Measurements from ENCODE around the gene DCDC2C. TPM values are rescaled to one million over a fixed set of nuclear protein-coding genes. Genes with fewer than 3 reads are reported as not detected.

DCDC2C gene
- total and polyA plus RNA-seq, 2 donors (not counting 3 experiments of a cell fraction or from before 2014, with no cell fraction given) = not detected

DNA sequence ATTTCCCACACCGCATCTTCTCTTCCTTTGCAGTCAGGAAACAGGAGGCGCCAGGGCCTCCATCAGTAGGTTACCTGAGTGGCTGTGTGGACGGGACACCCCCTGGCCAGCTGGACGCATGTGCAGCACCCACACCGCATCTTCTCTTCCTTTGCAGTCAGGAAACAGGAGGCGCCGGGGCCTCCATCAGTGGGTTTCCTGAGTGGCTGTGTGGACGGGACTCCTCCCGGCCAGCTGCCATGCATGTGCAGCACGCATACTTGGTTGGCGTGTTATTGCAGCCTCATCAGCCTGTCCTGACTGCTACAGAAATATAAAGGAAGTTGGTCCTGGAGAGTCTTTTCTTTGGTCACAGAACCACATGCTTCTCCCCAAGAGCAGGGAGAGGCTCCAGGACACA lies 74.6 kb downstream of the DCDC2C start:
- Histone ChIP-seq H3K79me2 (ENCODE audit: control insufficient read depth, insufficient read depth, low read length) (no peaks in the 10 kb centered on the region), H3K27me3 (ENCODE audit: control insufficient read depth in 2 of 2, insufficient read depth in 2 of 2, low read length in 2 of 2) (no peaks in the 10 kb centered on the region), H3K4me1 (ENCODE audit: control insufficient read depth, extremely low read depth, insufficient read depth, low read length) (peaks cover 4% of the 10 kb centered on the region), H3K4me2 (ENCODE audit: insufficient read depth, low read length) (no peak overlapping the region), H3K9ac (replicated peaks; ENCODE audit: extremely low read depth, insufficient read depth, low read length) (no peak overlapping the region), H3K4me3 (replicated peaks in 1 of 3; ENCODE audit: insufficient read depth in 1 of 3, low read depth in 1 of 3, low read length in 3 of 3) (no peak overlapping the region), H3K27ac (ENCODE audit: insufficient read depth, low read depth, low read length) (no peak overlapping the region), H3K9me3 (replicated peaks; ENCODE audit: control insufficient read depth, insufficient read depth, low read length) (no peaks in the 10 kb centered on the region), H2AFZ (ENCODE audit: low read depth, low read length) (no peak overlapping the region), H3K36me3 (ENCODE audit: control insufficient read depth in 2 of 2, extremely low read depth in 1 of 2, insufficient read depth in 2 of 2, low read length in 2 of 2) (no peaks in the 10 kb centered on the region), H3K9me1 (replicated peaks; ENCODE audit: control insufficient read depth, extremely low read depth, insufficient read depth, low read length) (no peaks in the 10 kb centered on the region), H4K20me1 (replicated peaks; ENCODE audit: control insufficient read depth, extremely low read depth, insufficient read depth, low read length) (no peaks in the 10 kb centered on the region)
- DNase-seq (ENCODE audit: low read depth, low spot score) (no peak), FAIRE-seq (no peak)
- dilution Hi-C loops (cut with MboI; ENCODE audit: extremely low pct_ligation_motif_present, low sequenced_read_pairs) (no loop called here), intact Hi-C loops (cut with micrococcal nuclease) (no loop called here)
- BruUV-seq (replicated peaks) = no TSS peak
- no peak for TF ChIP-seq MYC (IDR thresholded peaks at IDR 0.05; ENCODE audit: low read depth, low read length)
- no peak for TF ChIP-seq POLR2A (IDR thresholded peaks at IDR 0.05; ENCODE audit: low read depth, low read length)
- no peak for TF ChIP-seq POLR2AphosphoS5 (IDR thresholded peaks at IDR 0.05; ENCODE audit: insufficient read depth, low read depth, low read length)
- no peak for TF ChIP-seq JUN (IDR thresholded peaks at IDR 0.05; ENCODE audit: borderline replicate concordance, insufficient read depth, insufficient read length, low read depth)
- TF ChIP-seq FOS (IDR thresholded peaks at IDR 0.05; ENCODE audit: borderline replicate concordance, insufficient read depth, low read length) = no peak
- TF ChIP-seq GATA2 (IDR thresholded peaks at IDR 0.05; ENCODE audit: insufficient read depth, insufficient read length, low read depth, low read length) = no peak
- TF ChIP-seq EZH2 (IDR thresholded peaks at IDR 0.05; ENCODE audit: borderline replicate concordance, low read depth, low read length, severe bottlenecking) = no peak
- TF ChIP-seq, protein P1, sequence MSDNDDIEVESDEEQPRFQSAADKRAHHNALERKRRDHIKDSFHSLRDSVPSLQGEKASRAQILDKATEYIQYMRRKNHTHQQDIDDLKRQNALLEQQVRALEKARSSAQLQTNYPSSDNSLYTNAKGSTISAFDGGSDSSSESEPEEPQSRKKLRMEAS (IDR thresholded peaks at IDR 0.05; ENCODE audit: insufficient read depth, insufficient read length) = no peak
- TF ChIP-seq, protein P2, sequence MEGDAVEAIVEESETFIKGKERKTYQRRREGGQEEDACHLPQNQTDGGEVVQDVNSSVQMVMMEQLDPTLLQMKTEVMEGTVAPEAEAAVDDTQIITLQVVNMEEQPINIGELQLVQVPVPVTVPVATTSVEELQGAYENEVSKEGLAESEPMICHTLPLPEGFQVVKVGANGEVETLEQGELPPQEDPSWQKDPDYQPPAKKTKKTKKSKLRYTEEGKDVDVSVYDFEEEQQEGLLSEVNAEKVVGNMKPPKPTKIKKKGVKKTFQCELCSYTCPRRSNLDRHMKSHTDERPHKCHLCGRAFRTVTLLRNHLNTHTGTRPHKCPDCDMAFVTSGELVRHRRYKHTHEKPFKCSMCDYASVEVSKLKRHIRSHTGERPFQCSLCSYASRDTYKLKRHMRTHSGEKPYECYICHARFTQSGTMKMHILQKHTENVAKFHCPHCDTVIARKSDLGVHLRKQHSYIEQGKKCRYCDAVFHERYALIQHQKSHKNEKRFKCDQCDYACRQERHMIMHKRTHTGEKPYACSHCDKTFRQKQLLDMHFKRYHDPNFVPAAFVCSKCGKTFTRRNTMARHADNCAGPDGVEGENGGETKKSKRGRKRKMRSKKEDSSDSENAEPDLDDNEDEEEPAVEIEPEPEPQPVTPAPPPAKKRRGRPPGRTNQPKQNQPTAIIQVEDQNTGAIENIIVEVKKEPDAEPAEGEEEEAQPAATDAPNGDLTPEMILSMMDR (IDR thresholded peaks at IDR 0.05; ENCODE audit: extremely low read depth in 1 of 2, insufficient read depth in 1 of 2, low read depth in 1 of 2, low read length in 2 of 2) = no peak
- POLR2A ChIA-PET = no interaction called here
- CTCF ChIA-PET = no interaction called here
